GM23338 (cell line): Measurements from ENCODE around the gene GPC6. TPM values are rescaled to one million over a fixed set of nuclear protein-coding genes. Genes with fewer than 3 reads are reported as not detected.

Experiments
- ATAC-seq: fragments of 200-7000 bp; cut with Tn5 transposase; 3 replicates; pipeline ENCODE4 v1.9.1; 2020
- DNase-seq: peaks from one replicate; pipeline ENCODE4 v3.0.0-alpha.2; 2015; ENCODE audit warnings: low spot score
- H2AFZ ChIP-seq: fragments of 200-600 bp; sonication (generic); 2 replicates; pipeline ENCODE4 v1.8.0; 2016; ENCODE audit warnings: antibody characterized with exemption, mild to moderate bottlenecking, moderate library complexity
- H3F3A ChIP-seq: fragments of 200-600 bp; sonication (generic); replicated peaks from 2 replicates; pipeline ENCODE4 v1.8.0; 2017; ENCODE audit warnings: antibody characterized with exemption, mixed run types, low read depth
- H3K27ac ChIP-seq: fragments of 200-600 bp; sonication (generic); 2 replicates; pipeline ENCODE4 v1.6.1; 2016; ENCODE audit warnings: low read depth
- H3K27me3 ChIP-seq: fragments of 200-600 bp; sonication (generic); 2 replicates; pipeline ENCODE4 v1.8.0; 2016; ENCODE audit warnings: mild to moderate bottlenecking, mixed run types, moderate library complexity; ENCODE audit not compliant: insufficient read depth
- H3K36me3 ChIP-seq: fragments of 200-600 bp; sonication (generic); 2 replicates; pipeline ENCODE4 v1.8.0; 2016; ENCODE audit warnings: mild to moderate bottlenecking; ENCODE audit not compliant: insufficient read depth
- H3K4me1 ChIP-seq: fragments of 200-600 bp; sonication (generic); 2 replicates; pipeline ENCODE4 v1.8.0; 2016; ENCODE audit warnings: mild to moderate bottlenecking, moderate library complexity; ENCODE audit not compliant: insufficient read depth
- H3K4me2 ChIP-seq: fragments of 200-600 bp; sonication (generic); 2 replicates; pipeline ENCODE4 v1.7.1; 2017; ENCODE audit warnings: mixed run types
- H3K4me3 ChIP-seq: fragments of 200-600 bp; sonication (generic); 2 replicates; pipeline ENCODE4 v1.6.1; 2016; ENCODE audit warnings: mixed run types
- H3K79me2 ChIP-seq: fragments of 200-600 bp; sonication (generic); replicated peaks from 2 replicates; pipeline ENCODE4 v1.8.0; 2017; ENCODE audit warnings: mild to moderate bottlenecking; ENCODE audit not compliant: insufficient read depth
- H3K9me2 ChIP-seq: fragments of 200-600 bp; sonication (generic); 2 replicates; pipeline ENCODE4 v1.8.0; 2017; ENCODE audit not compliant: insufficient read depth
- H4K20me1 ChIP-seq: fragments of 200-600 bp; sonication (generic); replicated peaks from 2 replicates; pipeline ENCODE4 v1.8.0; 2017; ENCODE audit warnings: mild to moderate bottlenecking; ENCODE audit not compliant: insufficient read depth
- H3K27ac Mint-ChIP-seq: 2 replicates; pipeline ENCODE4 v1.8.0; 2020; ENCODE audit warnings: inconsistent platforms, mild to moderate bottlenecking, moderate library complexity, mixed read lengths
- H3K27me3 Mint-ChIP-seq: 3 replicates; pipeline ENCODE4 v1.8.0; 2022; ENCODE audit warnings: low read depth, mild to moderate bottlenecking, moderate library complexity, mixed read lengths, inconsistent platforms; ENCODE audit not compliant: insufficient read depth, poor library complexity
- H3K36me3 Mint-ChIP-seq: 3 replicates; pipeline ENCODE4 v1.8.0; 2021; ENCODE audit warnings: low read depth, mild to moderate bottlenecking, inconsistent platforms, moderate library complexity, mixed read lengths
- H3K4me1 Mint-ChIP-seq: 3 replicates; pipeline ENCODE4 v1.8.0; 2020; ENCODE audit warnings: mild to moderate bottlenecking, inconsistent platforms, mixed read lengths
- H3K4me3 Mint-ChIP-seq: 3 replicates; pipeline ENCODE4 v1.8.0; 2021; ENCODE audit warnings: moderate library complexity, mild to moderate bottlenecking, inconsistent platforms, mixed read lengths
- H3K9me3 Mint-ChIP-seq: 3 replicates; pipeline ENCODE4 v1.8.0; 2020; ENCODE audit warnings: moderate library complexity, mild to moderate bottlenecking, inconsistent platforms, mixed read lengths
- EZH2 ChIP-seq: fragments of 200-600 bp; sonication (generic); IDR thresholded peaks from one replicate; pipeline ENCODE4 v1.8.0; 2017; ENCODE audit warnings: antibody characterized with exemption, mild to moderate bottlenecking, low read depth; ENCODE audit not compliant: unreplicated experiment
- NANOG ChIP-seq: IDR thresholded peaks from 2 replicates; pipeline ENCODE4 v1.6.1; 2016; ENCODE audit warnings: antibody characterized with exemption, borderline replicate concordance
- STAT1 ChIP-seq: IDR thresholded peaks from one replicate; pipeline ENCODE4 v1.6.1; 2016; ENCODE audit warnings: antibody characterized with exemption; ENCODE audit not compliant: unreplicated experiment
- ZNF114 ChIP-seq: fragments of 250-450 bp; sonication (Bioruptor Pico); IDR thresholded peaks from 2 replicates; pipeline ENCODE4 v1.5.0; 2020; ENCODE audit warnings: mild to moderate bottlenecking, moderate library complexity
- ZNF331 ChIP-seq: fragments of 250-450 bp; sonication (Bioruptor Pico); IDR thresholded peaks from 2 replicates; pipeline ENCODE4 v1.5.0; 2020; ENCODE audit warnings: low read depth, mild to moderate bottlenecking, moderate library complexity
- polyA plus RNA-seq: library from polyadenylated mRNA; unstranded; fragments of >200 nt; fragmentation: Nextera tagmentation; extraction: Ambion mirVana; gene quantifications from 2 replicates; pipeline ENCODE4 v1.2.1, GENCODE V29; 2016
- total RNA-seq: library from RNA; depleted of rRNA; stranded (reverse); fragments of >200 nt; shearing (Covaris generic); gene quantifications from 2 replicates; pipeline ENCODE4 v1.2.3, GENCODE V29; 2014
- TF ChIP-seq, protein P1 (sequence below): IDR thresholded peaks from one replicate; pipeline ENCODE4 v1.6.1; 2018; ENCODE audit warnings: antibody characterized with exemption; ENCODE audit not compliant: unreplicated experiment
- TF ChIP-seq, protein P2 (sequence below), 2 experiments: fragments of 200-600 bp in 1 of 2; sonication (generic) in 1 of 2; conservative IDR thresholded peaks; 2 replicates each; pipeline versions ENCODE4 v1.5.1 to v1.6.1; 2016 to 2017; ENCODE audit warnings: antibody characterized with exemption in 2 of 2, low read depth in 2 of 2, mild to moderate bottlenecking in 2 of 2, moderate library complexity in 1 of 2
- TF ChIP-seq, protein P3 (sequence below): IDR thresholded peaks from 2 replicates; pipeline ENCODE4 v1.6.1; 2016; ENCODE audit warnings: antibody characterized with exemption
- TF ChIP-seq, protein P4 (sequence below): fragments of 250-450 bp; sonication (Bioruptor Pico); IDR thresholded peaks from 2 replicates; pipeline ENCODE4 v1.5.0; 2020; ENCODE audit warnings: mild to moderate bottlenecking, moderate library complexity

Gene GPC6
- total and polyA plus RNA-seq, 2 experiments from 2014 or later, result 6.4 to 28.6 TPM

DNA sequence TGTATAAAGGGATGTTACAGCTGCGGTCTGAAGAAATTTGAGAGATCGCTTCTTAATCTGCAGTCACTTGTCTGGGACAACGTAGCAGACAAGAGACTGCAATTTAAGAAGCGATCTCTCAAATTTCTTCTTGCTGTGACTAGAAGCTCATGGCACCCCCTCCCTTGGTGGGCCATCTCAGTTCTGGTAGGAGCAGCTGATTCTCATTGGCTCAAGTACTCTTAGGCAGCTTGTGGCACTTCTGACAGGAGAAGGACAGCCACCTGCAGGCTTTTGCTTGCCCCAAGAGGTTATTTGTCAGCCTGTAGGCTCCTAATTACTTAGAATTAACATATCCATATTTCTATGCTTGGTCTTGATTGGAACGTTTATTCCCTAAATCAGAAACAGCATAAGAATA, 749.9 kb downstream of the GPC6 start (continued):
- TF ChIP-seq, protein P1, sequence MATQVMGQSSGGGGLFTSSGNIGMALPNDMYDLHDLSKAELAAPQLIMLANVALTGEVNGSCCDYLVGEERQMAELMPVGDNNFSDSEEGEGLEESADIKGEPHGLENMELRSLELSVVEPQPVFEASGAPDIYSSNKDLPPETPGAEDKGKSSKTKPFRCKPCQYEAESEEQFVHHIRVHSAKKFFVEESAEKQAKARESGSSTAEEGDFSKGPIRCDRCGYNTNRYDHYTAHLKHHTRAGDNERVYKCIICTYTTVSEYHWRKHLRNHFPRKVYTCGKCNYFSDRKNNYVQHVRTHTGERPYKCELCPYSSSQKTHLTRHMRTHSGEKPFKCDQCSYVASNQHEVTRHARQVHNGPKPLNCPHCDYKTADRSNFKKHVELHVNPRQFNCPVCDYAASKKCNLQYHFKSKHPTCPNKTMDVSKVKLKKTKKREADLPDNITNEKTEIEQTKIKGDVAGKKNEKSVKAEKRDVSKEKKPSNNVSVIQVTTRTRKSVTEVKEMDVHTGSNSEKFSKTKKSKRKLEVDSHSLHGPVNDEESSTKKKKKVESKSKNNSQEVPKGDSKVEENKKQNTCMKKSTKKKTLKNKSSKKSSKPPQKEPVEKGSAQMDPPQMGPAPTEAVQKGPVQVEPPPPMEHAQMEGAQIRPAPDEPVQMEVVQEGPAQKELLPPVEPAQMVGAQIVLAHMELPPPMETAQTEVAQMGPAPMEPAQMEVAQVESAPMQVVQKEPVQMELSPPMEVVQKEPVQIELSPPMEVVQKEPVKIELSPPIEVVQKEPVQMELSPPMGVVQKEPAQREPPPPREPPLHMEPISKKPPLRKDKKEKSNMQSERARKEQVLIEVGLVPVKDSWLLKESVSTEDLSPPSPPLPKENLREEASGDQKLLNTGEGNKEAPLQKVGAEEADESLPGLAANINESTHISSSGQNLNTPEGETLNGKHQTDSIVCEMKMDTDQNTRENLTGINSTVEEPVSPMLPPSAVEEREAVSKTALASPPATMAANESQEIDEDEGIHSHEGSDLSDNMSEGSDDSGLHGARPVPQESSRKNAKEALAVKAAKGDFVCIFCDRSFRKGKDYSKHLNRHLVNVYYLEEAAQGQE, result no peak
- TF ChIP-seq ZNF114 (CRISPR knock-in tag), result no peak
- TF ChIP-seq ZNF331 (CRISPR knock-in tag), result no peak
- no peak for TF ChIP-seq EZH2
- TF ChIP-seq, protein P2, sequence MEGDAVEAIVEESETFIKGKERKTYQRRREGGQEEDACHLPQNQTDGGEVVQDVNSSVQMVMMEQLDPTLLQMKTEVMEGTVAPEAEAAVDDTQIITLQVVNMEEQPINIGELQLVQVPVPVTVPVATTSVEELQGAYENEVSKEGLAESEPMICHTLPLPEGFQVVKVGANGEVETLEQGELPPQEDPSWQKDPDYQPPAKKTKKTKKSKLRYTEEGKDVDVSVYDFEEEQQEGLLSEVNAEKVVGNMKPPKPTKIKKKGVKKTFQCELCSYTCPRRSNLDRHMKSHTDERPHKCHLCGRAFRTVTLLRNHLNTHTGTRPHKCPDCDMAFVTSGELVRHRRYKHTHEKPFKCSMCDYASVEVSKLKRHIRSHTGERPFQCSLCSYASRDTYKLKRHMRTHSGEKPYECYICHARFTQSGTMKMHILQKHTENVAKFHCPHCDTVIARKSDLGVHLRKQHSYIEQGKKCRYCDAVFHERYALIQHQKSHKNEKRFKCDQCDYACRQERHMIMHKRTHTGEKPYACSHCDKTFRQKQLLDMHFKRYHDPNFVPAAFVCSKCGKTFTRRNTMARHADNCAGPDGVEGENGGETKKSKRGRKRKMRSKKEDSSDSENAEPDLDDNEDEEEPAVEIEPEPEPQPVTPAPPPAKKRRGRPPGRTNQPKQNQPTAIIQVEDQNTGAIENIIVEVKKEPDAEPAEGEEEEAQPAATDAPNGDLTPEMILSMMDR (conservative IDR thresholded peaks at IDR 0.05; ENCODE audit: low read depth in 2 of 2), result no peak
- TF ChIP-seq STAT1, result no peak
- no peak for TF ChIP-seq NANOG
- TF ChIP-seq, protein P3, sequence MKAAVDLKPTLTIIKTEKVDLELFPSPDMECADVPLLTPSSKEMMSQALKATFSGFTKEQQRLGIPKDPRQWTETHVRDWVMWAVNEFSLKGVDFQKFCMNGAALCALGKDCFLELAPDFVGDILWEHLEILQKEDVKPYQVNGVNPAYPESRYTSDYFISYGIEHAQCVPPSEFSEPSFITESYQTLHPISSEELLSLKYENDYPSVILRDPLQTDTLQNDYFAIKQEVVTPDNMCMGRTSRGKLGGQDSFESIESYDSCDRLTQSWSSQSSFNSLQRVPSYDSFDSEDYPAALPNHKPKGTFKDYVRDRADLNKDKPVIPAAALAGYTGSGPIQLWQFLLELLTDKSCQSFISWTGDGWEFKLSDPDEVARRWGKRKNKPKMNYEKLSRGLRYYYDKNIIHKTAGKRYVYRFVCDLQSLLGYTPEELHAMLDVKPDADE, result no peak

DNA sequence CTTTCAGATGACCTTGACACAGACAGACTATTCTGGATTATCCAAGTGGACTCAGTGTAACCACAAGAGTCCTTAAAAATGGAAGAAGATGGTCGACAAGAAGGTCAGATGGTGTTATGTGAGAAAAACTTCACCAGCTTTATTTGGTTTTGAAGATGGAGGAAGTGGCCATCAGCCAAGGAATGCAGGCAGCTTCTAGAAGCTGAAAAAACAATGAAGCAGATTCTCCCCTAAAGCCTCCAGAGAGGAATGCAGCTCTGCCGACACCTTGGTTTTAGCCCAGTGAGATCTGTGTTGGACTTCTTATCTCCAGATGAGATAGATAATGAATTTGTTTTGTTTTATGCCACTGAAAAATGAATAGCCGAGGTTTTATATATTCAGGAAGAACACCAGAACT, 751.4 kb downstream of the GPC6 start:
- H3K4me3 ChIP-seq, result no peak overlapping the region
- no peaks in the 10 kb centered on the region; the same call in 1 of the 3 replicates for H3K4me1 Mint-ChIP-seq
- peaks cover 7% of the 10 kb centered on the region; the same call in 1 of the 3 replicates for H3K9me3 Mint-ChIP-seq
- no peak overlapping the region for H3K4me2 ChIP-seq
- H3K36me3 Mint-ChIP-seq, result peaks cover 9% of the 10 kb centered on the region; the same call in 2 of the 3 replicates
- H3K4me3 Mint-ChIP-seq, result no peak overlapping the region
- no peak overlapping the region for H3K27ac ChIP-seq
- no peak for TF ChIP-seq NANOG
- TF ChIP-seq, protein P4, sequence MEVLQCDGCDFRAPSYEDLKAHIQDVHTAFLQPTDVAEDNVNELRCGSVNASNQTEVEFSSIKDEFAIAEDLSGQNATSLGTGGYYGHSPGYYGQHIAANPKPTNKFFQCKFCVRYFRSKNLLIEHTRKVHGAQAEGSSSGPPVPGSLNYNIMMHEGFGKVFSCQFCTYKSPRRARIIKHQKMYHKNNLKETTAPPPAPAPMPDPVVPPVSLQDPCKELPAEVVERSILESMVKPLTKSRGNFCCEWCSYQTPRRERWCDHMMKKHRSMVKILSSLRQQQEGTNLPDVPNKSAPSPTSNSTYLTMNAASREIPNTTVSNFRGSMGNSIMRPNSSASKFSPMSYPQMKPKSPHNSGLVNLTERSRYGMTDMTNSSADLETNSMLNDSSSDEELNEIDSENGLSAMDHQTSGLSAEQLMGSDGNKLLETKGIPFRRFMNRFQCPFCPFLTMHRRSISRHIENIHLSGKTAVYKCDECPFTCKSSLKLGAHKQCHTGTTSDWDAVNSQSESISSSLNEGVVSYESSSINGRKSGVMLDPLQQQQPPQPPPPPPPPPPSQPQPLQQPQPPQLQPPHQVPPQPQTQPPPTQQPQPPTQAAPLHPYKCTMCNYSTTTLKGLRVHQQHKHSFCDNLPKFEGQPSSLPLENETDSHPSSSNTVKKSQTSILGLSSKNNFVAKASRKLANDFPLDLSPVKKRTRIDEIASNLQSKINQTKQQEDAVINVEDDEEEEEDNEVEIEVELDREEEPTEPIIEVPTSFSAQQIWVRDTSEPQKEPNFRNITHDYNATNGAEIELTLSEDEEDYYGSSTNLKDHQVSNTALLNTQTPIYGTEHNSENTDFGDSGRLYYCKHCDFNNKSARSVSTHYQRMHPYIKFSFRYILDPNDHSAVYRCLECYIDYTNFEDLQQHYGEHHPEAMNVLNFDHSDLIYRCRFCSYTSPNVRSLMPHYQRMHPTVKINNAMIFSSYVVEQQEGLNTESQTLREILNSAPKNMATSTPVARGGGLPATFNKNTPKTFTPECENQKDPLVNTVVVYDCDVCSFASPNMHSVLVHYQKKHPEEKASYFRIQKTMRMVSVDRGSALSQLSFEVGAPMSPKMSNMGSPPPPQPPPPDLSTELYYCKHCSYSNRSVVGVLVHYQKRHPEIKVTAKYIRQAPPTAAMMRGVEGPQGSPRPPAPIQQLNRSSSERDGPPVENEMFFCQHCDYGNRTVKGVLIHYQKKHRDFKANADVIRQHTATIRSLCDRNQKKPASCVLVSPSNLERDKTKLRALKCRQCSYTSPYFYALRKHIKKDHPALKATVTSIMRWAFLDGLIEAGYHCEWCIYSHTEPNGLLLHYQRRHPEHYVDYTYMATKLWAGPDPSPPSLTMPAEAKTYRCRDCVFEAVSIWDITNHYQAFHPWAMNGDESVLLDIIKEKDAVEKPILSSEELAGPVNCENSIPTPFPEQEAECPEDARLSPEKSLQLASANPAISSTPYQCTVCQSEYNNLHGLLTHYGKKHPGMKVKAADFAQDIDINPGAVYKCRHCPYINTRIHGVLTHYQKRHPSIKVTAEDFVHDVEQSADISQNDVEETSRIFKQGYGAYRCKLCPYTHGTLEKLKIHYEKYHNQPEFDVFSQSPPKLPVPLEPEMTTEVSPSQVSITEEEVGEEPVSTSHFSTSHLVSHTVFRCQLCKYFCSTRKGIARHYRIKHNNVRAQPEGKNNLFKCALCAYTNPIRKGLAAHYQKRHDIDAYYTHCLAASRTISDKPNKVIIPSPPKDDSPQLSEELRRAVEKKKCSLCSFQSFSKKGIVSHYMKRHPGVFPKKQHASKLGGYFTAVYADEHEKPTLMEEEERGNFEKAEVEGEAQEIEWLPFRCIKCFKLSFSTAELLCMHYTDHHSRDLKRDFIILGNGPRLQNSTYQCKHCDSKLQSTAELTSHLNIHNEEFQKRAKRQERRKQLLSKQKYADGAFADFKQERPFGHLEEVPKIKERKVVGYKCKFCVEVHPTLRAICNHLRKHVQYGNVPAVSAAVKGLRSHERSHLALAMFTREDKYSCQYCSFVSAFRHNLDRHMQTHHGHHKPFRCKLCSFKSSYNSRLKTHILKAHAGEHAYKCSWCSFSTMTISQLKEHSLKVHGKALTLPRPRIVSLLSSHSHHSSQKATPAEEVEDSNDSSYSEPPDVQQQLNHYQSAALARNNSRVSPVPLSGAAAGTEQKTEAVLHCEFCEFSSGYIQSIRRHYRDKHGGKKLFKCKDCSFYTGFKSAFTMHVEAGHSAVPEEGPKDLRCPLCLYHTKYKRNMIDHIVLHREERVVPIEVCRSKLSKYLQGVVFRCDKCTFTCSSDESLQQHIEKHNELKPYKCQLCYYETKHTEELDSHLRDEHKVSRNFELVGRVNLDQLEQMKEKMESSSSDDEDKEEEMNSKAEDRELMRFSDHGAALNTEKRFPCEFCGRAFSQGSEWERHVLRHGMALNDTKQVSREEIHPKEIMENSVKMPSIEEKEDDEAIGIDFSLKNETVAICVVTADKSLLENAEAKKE (CRISPR knock-in tag), result peak; percentile 32; the same call in 1 of the 2 replicates
- DNase-seq, result no peak
- ATAC-seq, result no peak
- no peaks in the 10 kb centered on the region for H3K9me2 ChIP-seq
- no peaks in the 10 kb centered on the region for H3K36me3 ChIP-seq
- peaks cover 5% of the 10 kb centered on the region; the same call in 1 of the 2 replicates for H3K27me3 ChIP-seq
- H4K20me1 ChIP-seq, result no peaks in the 10 kb centered on the region
- 0 out of 2 replicates have a peak, but pooled peaks cover under 1% of the 10 kb centered on the region for H3K4me1 ChIP-seq
- no peaks in the 10 kb centered on the region for H3K27me3 Mint-ChIP-seq
- no peaks in the 10 kb centered on the region for H3F3A ChIP-seq
- H2AFZ ChIP-seq, result no peak overlapping the region
- no peak overlapping the region for H3K27ac Mint-ChIP-seq
- H3K79me2 ChIP-seq, result no peaks in the 10 kb centered on the region
